IPS-15b (cell line): ENCODE measurements around the gene CTAGE15.
"Not testable (repeated sequence)": the region's sequence is repeated elsewhere in the genome, so short reads cannot be mapped to it uniquely, and the experiment has no call there.

Experiments
- H3K27me3 ChIP-seq: one replicate; pipeline ENCODE4 v1.6.1; 2013; ENCODE audit warnings: low read length; ENCODE audit not compliant: control insufficient read depth, insufficient read depth
- H3K36me3 ChIP-seq: one replicate; pipeline ENCODE4 v1.6.1; 2013; ENCODE audit warnings: low read length; ENCODE audit not compliant: control insufficient read depth, insufficient read depth
- H3K4me1 ChIP-seq: one replicate; pipeline ENCODE4 v1.6.1; 2013; ENCODE audit warnings: mild to moderate bottlenecking, low read length; ENCODE audit not compliant: control insufficient read depth, insufficient read depth
- H3K4me3 ChIP-seq: one replicate; pipeline ENCODE4 v1.5.1; 2013; ENCODE audit warnings: low read depth, low read length
- H3K9ac ChIP-seq: one replicate; pipeline ENCODE4 v1.6.1; 2013; ENCODE audit warnings: low read depth, mild to moderate bottlenecking, low read length
- H3K9me3 ChIP-seq: one replicate; pipeline ENCODE4 v1.6.1; 2013; ENCODE audit warnings: mild to moderate bottlenecking, low read length; ENCODE audit not compliant: control insufficient read depth, insufficient read depth

Gene CTAGE15, protein sequence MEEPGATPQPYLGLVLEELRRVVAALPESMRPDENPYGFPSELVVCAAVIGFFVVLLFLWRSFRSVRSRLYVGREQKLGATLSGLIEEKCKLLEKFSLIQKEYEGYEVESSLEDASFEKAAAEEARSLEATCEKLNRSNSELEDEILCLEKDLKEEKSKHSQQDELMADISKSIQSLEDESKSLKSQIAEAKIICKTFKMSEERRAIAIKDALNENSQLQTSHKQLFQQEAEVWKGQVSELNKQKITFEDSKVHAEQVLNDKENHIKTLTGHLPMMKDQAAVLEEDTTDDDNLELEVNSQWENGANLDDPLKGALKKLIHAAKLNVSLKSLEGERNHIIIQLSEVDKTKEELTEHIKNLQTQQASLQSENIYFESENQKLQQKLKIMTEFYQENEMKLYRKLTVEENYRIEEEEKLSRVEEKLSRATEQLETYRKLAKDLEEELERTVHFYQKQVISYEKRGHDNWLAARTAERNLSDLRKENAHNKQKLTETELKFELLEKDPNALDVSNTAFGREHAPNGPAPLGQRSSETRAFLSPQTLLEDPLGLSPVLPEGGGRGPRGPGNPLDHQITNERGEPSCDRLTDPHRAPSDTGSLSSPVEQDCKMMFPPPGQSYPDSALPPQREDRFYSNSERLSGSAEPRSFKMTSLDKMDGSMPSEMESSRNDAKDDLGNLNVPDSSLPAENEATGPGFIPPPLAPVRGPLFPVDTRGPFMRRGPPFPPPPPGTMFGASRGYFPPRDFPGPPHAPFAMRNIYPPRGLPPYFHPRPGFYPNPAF

DNA sequence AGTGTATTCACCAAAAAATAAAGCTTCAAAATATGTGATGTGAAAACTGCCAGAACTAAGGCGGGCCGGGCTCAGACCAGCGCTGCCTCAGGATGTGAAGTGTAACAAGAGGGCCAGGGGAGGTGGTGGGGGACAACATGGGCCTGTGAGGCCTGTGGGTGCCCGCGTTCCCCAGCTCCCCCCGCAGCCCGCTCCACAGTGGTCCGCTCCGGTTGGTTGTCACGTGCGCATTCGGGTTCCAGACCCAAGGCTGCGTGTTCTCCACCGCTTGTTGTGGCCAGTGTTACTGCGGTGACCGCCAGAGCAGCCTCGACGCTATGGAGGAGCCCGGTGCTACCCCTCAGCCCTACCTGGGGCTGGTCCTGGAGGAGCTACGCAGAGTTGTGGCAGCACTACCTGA is at the start of gene CTAGE15:
Gene CTAGE15, plus strand, starts transcription at position 301 of the 400 bp plus-strand sequence. Its CDS starts 17 bp downstream, at position 318.
- not testable (repeated sequence) for H3K27me3 ChIP-seq, H3K4me3 ChIP-seq, H3K9ac ChIP-seq, H3K36me3 ChIP-seq, H3K9me3 ChIP-seq, H3K4me1 ChIP-seq

DNA sequence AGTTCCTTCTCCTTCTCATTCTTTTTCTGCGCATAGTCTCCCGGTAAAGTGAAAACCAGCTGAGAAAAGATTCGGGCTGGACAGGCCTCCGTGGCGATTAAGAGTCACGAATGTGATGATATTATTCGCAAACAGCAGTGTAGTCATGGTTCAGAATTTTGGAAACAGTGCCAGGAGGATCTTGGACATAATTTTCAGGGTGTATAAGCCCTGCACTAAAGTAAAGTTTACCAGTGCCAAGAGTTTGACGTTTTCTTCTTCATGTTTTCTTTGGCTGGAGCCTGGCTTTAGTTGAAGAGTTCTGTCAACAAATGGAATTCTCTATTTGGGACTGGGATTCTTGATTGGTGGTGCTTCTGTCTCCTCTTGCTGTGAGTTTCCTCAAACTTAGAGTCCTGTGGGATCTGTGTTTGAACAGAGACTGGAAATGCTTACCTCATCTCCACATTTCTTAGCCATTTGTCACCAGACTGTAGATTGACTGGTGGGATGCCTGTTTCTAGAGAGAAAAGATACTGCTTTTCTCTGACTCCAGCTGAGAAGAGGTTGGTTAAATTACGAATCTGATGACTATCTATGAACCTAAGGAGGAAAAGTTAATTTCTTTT is 49.2 kb upstream of the CTAGE15 start:
- H3K36me3 ChIP-seq, H3K9me3 ChIP-seq: not testable (repeated sequence)

DNA sequence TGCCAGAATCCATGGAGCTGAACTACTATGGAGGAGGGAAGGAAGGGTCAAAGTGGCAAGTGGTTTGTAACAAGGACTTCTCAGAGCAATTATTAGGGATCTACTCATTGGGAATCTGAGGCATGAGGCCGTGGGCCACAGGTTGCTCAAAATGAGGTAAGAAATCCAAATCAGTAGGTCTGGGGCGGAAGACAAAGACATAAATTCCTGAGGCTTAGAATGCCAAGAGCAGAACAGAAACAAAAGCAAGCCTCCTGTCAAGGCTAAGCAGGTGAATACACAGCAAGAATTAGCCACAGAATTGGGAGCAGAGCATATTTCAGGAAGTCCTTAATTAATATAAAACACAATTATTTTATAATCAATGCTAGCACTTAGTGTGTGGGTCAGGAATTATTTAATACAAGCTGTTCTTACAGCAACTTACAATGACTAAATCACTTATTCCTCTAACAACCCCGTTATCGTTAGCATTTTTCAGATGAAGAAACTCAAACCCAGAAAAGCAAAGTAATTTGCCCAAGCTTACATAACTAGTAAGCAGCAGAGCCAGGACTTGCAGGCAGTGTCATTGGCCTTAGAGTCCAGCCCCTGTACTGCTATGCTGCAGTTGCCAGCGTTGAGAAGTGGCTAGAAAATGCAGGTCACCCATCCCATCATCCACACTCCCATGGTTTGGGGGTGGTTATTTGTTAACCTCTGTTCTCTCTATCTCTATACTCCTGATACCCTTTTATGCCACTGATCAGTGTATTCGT is 40.3 kb upstream of the CTAGE15 start:
- not testable (repeated sequence) for H3K9me3 ChIP-seq, H3K36me3 ChIP-seq, H3K4me3 ChIP-seq, H3K4me1 ChIP-seq, H3K27me3 ChIP-seq, H3K9ac ChIP-seq

More for the DNA sequence above, 49.2 kb upstream of the CTAGE15 start:
- not testable (repeated sequence) for H3K4me3 ChIP-seq, H3K9ac ChIP-seq, H3K4me1 ChIP-seq, H3K27me3 ChIP-seq

DNA sequence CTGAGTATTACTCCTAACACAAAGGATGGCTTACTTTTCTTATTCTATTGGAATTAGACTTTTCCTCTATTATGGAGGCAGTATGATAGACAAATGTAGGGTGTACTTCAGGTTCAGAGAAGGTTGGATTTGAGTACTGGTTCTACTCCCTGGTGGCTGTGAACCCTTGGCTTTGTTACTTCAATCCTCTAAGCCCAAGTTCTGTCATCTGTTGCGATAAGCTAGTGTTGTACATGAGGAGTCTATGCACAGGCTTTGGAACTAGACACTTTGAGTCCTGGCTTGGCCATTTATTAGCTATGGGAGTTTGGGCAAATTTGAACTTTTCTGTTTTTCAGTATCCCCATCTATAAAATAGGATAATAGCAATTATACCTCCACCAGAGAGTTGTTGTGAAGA is 39.7 kb upstream of the CTAGE15 start:
- H3K9me3 ChIP-seq, H3K4me3 ChIP-seq, H3K9ac ChIP-seq, H3K4me1 ChIP-seq, H3K36me3 ChIP-seq, H3K27me3 ChIP-seq: not testable (repeated sequence)

DNA sequence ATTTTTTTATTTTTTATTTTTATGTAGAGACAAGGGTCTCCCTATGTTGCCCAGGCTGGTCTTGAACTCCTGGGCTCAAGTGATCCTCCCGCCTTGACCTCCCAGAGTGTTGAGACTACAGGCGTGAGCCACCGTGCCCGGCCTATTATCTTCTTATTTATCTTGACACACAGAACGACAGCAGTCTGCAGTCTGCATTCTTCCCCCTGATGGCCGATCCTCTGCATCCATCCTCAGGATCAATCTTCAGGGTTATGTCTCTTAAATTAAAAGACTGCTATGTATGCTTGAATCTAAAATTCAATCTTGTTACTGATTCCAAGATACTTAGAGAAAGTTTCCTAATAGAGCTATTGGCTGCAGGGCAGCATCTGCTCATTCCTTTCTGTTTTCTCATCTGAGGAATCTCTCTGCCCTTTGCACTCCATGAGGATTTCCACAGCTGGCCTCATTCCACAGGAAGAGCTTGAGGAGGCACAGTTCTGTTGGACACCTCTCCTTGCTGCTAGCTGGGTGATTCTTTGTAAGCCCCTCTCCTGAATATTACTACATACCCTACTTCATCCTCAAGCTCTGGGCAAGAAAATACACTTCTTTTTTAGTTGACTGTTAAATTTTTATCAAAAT is 38.3 kb upstream of the CTAGE15 start:
- not testable (repeated sequence) for H3K9ac ChIP-seq, H3K36me3 ChIP-seq

DNA sequence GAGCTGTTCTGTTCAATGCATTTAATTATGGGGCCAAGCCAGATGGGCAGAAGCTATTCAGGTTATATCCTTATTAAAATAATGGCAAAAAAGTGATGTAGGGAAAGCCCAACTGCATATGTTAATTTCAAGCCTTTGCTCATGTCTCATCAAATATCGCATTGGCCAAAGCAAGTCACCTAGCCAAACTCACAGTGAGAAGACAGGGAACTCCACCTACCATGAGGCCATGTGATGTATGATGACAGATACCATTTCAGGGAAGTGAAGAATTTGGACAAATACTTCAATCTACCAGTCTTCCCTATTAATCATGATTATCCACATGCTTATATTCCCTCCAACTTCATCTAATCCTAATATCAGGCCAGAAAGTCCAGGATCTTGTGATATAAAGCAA is 35.2 kb upstream of the CTAGE15 start:
- H3K36me3 ChIP-seq, H3K27me3 ChIP-seq, H3K9ac ChIP-seq, H3K4me1 ChIP-seq, H3K4me3 ChIP-seq, H3K9me3 ChIP-seq: not testable (repeated sequence)

More for the DNA sequence above, 38.3 kb upstream of the CTAGE15 start:
- H3K4me3 ChIP-seq, H3K9me3 ChIP-seq, H3K27me3 ChIP-seq, H3K4me1 ChIP-seq: not testable (repeated sequence)

DNA sequence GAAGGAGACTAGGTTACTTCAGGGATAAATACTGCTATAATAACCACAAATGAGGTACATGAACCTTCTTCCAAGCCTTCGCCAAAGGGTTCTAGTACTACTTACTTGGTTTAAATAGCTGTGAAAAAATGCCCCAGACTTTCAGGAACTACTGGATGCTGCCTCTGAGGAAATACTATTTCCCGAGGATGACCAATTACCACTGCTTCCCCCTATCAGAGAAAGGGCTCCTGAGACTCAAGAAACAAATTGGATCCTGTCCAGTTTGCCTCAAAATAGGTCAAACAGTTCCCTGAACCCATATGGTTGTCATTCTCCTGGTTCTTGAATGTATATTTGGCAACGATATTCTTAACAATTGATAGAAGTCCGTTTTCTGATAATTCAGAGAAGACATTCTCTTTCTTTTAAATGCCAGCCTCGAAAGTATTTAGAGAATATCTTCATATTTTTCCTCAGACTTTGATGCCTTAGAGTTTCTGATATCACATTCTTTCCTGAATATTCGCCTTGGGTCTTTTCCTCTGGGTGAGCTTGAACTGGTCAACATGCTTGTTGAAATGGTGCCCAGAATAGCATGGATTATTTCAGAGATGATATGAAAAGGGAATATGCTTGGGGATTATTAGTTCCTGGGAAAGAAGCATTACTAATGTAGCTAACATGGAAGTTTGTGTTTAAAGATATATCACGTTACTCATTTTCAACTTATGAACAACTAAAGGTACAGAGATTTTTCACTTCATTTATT is 28.1 kb upstream of the CTAGE15 start:
- H3K27me3 ChIP-seq, H3K9me3 ChIP-seq, H3K36me3 ChIP-seq, H3K4me3 ChIP-seq, H3K9ac ChIP-seq, H3K4me1 ChIP-seq: not testable (repeated sequence)

DNA sequence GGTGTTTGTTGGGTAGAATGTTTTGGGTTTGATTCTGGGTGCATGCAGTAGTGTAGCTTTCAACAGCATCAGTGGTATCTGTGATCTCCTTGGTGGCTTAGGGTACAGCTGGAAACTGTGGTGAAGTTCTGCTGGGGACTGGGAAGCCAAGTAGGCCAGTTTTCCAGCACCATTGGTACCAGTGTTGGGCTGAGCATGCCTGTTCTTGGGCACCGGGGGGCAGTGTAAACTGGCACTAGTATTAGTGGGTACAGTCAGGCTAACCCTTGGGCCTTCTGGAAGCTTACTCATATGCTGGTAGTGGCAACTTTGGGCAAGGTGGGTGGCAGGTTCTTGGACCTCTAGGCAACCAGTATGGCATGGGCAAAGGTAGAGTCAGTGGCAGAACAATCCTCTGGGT is 15.6 kb upstream of the CTAGE15 start:
- not testable (repeated sequence) for H3K9me3 ChIP-seq, H3K36me3 ChIP-seq, H3K4me3 ChIP-seq, H3K27me3 ChIP-seq, H3K9ac ChIP-seq, H3K4me1 ChIP-seq

DNA sequence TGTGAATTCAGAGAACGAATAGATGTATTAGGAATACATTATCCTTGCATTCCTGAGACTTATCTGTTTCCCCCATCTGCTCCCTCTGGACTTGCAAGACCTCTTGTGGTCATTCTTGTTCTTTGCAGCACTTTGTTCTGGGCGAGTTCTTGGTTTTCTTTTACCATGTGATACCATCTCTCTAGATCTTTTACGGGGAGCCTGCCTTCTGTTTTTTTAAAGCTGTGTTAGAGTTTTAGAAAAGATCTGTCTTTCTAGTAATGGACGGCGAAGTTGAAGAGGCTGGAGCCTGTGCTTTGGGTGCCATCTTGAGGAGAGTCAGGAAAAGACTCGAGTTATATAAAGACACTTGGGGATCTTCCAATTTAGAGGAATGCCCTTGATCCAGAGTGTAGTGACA is 8.3 kb upstream of the CTAGE15 start:
- not testable (repeated sequence) for H3K4me1 ChIP-seq, H3K9ac ChIP-seq, H3K9me3 ChIP-seq, H3K27me3 ChIP-seq, H3K36me3 ChIP-seq, H3K4me3 ChIP-seq

DNA sequence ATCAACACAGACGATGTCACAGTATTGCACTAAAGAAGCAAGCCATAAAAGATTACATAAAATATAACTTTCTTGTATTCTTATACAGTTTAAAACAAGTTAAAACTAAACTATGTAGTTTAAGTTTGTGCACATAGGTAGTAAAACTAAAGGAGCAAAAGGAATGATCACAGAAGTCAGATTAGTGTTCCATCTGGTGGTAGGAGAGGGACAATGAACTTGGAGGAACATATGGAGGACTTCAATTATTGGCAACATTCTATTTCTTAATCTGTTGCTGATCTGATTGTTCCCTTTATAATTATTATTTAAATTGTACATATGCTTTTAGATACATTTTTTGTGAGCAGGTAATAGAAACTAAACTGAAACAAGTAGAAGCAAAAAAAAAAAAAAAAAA is 5.6 kb upstream of the CTAGE15 start:
- H3K4me3 ChIP-seq, H3K36me3 ChIP-seq, H3K9me3 ChIP-seq, H3K27me3 ChIP-seq, H3K9ac ChIP-seq, H3K4me1 ChIP-seq: not testable (repeated sequence)

DNA sequence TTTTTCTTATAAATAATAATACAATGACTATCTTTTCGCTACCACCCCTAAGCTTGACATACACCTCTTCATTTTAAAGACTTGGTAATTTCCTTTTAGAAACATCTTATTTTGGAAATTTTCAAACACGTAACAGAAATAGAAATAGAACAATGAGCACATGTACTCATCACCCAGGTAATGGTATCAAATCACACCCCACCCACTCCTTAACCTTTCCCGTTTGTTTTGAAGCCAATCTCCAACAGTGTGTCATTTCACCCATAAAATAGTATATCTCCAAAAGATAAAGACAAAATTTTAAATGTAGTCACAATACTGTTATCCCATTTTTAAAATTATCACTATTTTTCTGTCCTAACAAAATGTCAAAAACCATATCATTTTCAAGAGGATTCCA is 16.6 kb downstream of the CTAGE15 start:
- not testable (repeated sequence) for H3K4me3 ChIP-seq, H3K36me3 ChIP-seq, H3K27me3 ChIP-seq, H3K4me1 ChIP-seq, H3K9ac ChIP-seq, H3K9me3 ChIP-seq
